GM21381 (cell line): ENCODE results near the gene LRG1.
"Not testable (repeated sequence)": the region's sequence is repeated elsewhere in the genome, so short reads cannot be mapped to it uniquely, and the experiment has no call there.

Source experiments
- ATAC-seq: cut with Tn5 transposase; IDR thresholded peaks from one replicate; pipeline ENCODE4 v1.9.1; 2021; ENCODE audit warnings: mild to moderate bottlenecking, moderate library complexity; ENCODE audit not compliant: unreplicated experiment

The LRG1 gene

DNA sequence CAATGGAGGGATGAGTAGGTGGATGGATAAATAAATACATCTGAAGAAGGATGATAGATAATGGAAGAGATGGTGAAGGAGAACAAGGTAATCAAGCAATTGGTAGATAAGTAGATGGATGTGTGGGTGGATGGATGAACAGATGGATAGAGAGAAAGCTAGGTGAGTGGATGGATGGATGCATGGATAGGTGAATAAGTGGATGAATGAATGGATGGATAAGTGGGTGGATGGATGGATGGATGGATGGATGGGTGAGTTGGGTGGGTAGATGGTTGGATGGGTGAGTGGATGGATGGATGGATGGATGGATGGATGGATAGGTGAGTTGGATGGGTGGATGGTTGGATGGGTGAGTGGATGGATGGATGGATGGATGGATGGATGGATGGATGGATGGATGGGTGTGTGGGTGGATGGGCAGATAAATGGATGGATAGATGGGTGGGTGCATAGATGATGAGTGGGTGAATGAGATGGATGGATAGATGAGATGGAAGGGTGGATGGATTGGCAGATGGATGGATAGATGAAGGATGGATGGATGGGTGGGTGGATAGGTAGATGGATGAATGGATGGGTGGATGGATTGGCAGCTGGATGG is 13.4 kb upstream of the LRG1 start:
- ATAC-seq: no peak

DNA sequence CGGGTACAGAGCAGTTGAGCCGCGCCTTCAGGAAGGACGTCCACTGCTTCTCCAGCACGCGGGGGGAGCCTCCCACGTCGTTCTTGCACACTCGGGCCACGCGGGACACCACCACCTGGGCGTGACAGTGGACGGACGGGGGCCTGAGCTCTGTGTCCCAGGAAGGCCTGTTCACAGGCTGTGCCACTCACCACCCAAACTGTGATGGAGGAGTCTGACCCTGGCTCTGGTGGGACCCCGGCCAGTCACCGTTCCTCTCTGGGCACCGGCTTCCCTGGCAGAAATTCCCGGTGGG is 12.6 kb upstream of the LRG1 start:
- ATAC-seq: no peak

DNA sequence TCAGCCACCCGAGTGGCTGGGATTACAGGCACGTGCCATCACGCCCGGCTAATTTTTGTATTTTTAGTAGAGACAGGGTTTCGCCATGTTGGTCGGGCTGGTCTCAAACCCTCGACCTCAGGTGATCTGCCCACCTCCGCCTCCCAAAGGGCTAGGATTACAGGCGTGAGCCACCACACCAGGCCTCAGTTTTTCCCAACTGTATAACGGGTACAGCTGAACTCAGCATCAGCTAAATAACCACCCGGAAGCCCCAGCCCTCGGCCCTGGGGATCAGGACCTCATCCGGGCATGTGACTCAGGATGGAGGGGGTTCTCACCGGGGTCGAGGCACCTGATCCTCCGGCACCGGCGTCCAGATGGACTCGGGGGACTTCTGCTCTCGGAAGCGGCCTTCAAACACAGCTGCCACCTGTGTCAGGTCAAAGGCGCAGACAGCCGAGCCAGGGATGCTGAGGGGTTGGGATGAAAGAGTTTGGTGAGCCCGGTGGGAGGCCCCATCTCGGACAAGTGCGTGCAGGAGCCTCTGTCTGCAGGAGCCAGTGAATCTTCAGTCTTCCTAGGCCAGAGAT is 10.7 kb upstream of the LRG1 start:
- ATAC-seq: no peak

DNA sequence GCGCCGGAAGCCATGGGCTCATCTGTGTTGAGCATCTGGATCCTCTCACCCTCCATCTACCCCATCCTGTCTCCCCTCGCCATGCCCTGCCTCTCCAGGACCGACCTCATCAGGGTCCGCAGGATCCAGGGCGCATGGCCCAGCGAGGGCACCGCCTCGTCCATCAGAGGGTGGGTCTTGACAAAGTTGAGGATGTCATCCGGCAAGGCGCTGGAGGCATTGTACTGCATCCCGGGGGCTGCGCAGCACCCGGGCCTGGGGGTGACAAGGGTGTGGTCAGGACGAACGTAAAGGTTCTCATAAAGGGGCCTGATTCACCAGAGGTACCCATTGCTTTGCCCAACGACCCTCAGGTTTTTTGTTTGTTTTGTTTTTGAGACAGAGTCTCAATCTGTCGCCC is 10.2 kb upstream of the LRG1 start:
- no peak for ATAC-seq

DNA sequence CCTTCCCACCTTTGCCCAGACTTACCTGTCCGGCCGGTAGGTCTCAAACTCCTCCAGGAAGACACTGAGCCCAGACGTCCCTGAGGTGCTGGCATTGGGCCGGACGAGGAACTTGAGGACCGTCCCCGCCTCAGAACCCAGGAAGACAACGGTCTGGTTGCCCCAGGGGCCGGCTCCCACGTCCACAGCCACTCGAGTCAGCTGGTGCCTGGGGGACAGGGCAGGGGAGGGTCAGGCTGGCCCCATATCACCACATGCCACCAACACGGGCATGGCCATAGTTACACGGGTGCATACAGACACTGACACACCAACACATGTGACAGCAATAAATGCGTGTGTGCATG is 8.4 kb upstream of the LRG1 start:
- no peak for ATAC-seq

DNA sequence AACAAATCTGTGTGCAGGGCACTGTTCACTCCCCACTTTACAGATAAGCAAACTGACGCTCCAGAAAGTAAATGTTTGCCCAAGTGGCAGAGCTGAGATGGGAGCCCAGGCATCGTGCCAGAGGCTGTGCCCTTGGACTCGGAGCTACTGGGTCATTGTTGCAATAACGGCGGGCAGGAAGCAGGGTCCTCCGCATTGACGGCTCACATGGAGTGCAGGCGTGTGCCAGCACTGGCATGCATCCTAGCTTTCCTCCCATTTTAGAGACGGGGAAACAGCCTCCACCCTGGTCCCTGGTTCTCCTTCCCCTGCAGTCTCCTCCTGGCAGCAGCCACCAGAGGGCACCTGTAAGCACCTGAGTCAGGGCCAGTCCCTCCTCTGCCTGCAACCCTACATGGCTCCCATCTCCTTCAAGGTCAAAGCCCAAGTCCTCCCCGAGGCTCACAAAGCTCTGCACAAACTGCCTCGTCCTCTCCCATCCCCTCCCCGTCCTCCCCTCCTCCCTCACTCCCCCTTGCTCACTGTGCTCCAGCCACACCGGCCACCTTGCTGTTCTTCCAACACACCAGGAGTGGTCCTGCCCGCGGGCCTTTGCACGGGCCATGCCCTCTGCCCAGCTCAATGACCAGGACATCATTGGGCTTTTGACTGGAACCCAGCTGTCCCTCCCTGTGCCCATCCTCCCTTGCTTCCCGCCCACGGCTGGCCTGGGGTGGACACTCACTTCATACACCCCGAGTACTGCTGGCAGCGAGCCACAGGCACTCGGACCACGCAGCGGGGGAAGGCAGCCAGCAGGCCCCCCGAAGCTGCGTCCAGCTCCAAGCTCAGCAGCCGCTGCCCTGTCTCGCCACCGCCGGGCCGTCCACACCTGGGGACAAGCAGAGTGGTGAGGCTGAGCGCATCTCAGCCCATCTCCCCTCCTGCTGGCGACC is 7.7 kb upstream of the LRG1 start:
- ATAC-seq: no peak

DNA sequence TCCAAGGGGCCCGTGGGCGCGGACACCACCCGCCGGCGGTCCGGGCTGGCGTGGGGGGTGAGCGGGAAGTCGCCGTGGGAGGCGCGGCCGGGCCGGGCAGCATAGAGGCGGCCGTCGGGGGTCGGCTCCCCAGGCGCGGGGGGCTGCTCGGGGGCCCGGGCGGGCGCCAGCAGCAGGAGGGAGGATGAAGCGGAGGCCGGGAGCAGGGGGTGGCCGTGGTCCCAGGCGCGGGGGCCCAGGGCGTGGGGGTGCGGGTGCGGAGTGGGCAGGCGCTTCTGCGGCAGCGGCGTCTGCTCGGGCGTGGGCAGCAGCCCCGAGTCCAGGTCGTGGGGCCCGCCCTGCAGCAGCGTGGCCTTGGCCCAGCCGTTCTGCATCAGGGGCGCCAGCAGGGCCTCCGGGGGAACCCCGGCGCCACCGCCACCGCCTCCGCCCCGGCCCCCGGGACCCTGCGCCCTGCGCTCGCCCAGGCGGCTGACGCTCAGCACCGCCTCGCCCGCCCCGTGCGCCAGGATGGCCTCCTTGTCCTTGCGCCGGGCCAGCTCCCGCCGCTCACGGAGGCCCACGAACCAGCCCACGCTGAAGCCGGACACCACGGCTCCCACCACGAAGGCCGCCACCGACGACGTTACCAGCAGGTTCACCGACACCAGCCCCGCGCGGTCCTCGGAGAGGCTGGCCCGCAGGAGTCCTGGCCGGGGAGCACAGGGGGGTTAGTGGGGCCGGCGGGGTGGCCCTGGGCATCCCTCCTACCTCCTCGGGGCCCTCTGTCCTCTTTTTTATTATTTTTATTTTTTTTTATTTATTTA is 4.2 kb upstream of the LRG1 start:
- ATAC-seq: no peak

DNA sequence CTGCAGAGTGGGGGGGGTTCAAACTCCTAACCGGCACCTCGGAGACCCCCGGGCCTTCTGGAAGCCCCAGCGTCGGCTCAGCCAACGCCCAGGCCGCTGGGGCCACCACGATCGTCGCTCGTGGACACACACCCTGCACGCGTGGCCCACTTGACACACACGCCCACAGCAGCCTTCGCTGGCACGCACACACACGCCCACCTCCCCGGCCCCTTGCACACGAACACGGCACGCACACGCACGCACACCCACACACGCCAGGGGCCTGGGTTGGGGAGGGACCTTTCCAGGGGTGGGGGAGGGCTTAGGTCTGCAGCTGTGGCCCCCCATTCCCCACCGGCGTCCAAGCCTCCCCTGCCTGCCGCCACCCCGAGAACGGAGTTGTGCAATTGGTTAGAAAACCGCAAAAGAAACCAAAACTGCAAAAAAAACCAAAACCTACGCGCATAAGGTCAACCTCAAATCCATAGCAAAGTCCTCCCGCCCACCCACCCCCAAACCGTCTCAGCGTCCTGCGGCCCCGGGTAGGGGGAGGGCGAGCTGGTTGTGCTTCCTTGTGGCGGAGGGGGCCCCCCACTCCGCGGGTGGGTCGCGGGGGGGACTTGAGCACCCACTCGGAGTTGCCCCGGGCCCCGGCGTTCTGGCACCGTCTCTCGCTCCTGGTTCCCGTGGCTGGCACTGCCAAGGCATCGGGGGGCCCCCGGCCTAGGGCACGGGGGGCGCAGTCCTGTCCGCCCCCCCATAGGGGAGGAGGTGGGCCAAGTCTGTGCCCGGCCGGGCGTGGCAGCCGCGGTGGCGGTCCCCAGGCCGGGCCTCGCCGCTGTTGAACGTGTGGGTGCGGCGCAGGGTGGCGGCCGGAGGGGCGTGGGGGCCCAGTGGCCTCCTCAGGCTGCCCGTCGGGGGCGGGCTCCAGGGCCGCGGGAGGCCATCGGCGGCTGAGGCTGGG is 3.3 kb upstream of the LRG1 start:
- ATAC-seq: no peak

DNA sequence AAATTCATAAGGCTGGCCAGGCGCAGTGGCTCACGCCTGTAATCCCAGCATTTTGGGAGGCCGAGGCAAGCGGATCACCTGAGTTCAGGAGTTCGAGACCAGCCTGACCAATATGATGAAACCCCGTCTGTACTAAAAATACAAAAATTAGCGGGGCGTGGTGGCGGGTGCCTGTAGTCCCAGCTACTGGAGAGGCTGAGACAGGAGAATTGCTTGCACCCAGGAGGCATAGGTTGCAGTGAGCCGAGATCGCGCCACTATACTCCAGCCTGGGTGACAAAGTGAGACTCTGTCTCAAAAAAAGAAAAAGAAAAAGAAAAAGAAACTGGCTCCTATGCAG is 1.9 kb upstream of the LRG1 start:
- not testable (repeated sequence) for ATAC-seq

DNA sequence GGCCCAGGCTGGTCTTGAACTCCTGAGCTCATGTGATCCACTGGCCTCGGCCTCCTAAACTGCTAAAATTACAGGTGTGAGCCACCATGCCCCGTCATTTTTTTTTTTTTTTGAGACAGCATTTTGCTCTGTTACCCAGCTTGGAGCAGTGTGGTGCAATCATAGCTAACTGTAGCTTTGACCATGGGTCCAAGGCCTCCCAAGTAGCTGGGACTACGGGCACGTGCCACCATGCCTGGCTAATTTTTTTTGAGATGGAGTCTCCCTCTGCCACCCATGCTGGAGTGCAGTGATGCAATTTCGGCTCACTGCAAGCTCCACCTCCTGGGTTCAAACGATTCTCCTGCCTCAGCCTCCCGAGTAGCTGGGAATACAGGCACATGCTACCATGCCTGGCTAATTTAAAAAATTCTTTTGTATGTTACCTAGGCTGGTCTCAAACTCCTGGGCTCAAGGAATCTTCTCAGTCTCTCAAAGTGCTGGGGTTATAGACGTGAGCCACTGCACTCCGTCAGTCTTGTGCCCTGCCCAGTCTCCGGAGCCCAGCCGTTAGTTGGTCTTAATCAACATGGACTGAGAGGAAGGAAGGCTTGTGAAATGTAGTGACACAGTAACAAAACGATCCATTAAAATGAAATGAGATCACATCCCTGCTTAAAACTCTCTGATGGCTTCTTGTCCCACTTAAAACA is 1.4 kb upstream of the LRG1 start:
- no peak for ATAC-seq

DNA sequence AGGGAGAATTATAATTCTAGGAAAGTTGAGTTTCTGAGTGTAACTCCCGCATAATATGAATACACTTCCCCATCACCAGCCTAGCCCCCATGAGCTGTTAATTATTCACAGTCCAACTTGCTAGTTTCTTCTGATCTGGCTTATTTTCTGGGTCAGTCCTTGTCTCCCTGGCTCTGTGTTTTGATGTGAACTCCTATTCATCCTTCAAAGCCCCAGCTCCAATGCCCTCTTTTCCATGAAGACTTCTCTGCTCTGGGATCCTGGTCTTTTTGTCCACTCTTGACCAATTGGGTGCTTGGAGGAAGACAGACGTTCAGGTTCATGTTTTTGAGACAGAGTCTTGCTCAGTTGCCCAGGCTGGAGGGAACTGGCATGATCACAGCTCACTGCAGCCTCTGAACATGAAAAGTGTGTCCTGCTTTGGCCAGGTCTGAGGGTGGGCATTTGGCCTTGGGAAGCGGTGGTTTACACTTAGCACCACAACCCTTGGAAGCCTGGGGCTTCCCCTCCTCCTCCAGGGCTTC is 605 bp downstream of the LRG1 start:
- ATAC-seq: no peak

DNA sequence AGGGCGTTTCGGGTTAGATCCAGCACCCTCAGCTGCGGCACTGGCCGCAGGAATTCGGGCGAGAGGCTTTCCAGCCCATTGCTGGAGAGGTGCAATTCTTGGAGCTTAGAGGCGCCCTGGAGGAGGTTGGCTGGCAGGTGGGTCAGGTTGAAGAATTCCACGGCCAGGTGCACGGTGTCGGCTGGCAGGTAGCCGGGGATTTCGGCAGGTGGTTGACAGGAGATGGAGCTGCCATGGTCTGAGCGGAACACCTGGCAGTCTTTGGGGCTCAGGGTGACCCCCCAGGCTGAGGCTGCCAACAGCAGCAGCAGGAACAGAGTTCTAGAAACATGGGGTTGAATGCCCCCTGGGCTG is 1.3 kb downstream of the LRG1 start:
- no peak for ATAC-seq

DNA sequence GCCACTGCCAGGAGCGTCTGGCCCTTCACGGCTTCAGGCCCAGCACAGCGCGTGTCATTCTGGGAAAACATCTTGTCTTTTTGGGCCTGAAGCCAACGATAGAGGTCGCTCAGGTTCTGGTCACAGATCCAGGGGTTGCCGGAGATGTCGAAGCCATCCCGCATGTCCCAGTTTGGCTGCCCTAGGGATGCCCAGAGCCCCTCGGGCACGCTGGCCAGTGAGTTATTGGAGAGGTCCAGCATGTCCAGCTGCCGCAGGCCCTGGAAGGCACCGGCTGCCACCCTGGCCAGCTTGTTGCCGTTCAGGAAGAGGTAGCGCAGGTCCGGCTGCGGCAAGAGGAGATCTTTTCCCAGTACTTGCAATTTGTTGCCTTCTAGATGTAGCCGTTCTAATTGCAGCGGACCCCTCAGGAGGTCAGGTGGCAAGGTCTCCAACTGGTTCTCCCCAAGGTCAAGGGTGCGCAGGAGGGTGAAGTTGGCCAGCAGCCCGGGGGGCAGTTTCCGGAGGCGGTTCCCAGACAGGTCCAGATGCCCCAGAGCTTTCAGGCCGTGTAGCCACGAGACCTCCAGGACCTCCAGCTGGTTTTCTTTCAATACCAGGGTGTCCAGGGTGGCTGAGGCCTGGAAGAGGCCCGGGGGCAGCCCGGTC is 1.8 kb downstream of the LRG1 start:
- ATAC-seq: no peak

DNA sequence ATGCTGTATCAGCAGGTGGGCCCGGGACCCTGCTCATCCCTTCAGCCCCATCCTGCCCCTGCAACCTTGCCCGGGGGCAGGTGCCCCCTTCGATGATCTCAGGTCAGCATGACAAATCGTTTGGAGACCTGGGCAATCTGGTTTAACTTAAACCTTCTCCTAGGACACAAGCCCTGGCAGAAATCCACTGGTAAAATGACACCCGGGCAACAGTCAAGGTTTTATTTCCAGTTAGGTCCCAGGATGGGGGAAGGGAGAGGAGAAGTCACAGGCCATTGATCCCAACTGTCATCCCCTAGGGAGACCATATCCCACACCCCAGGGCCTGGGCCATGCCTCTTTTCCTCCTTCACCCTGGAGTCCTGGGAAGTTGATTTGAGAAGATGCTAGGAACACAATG is 3.0 kb downstream of the LRG1 start:
- no peak for ATAC-seq

DNA sequence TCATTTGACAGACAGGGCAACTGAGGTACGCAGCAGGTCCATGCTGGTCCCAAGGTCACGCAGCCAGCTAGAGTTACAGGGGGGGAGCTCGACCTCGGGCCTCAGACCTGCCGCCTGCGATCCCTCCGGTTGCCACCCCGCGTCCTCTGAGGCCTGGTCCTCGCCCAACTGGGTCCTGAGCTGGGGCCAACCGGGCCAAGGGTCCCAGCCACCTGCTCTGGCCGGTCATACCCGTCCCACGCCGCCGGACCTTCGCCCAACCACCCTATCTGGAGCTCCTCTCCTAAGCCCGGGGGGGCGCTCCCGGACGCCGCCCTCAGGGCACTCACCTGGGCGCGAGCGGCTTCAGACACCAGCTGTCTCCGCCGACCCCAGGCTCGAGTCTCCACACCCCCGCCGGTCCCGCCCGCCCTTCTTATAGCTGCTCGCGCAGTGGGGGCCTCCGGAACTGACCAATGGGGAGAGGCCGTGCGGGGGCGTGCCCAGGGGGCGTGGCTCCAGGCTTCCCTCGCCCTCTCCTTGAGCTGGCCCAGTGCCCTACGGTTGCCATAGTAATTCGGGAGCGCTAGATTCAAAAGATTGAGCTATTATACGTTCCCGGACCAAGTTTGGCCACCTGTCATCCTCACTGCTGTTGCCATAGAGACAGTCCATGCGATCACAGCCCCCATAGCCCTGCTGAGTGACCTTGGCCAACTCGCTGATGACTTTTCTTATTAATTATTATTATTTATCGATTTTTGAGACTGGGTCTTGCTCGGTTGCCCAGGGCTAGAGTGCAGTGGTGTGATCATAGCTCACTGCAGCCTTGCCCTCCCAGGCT is 4.8 kb downstream of the LRG1 start, which contains the start of gene PLIN5:
Gene PLIN5 (minus strand): TSS at position 389 of the 823 bp plus-strand sequence. CDS start 1,150 bp downstream, outside the sequence.
- no peak for ATAC-seq

DNA sequence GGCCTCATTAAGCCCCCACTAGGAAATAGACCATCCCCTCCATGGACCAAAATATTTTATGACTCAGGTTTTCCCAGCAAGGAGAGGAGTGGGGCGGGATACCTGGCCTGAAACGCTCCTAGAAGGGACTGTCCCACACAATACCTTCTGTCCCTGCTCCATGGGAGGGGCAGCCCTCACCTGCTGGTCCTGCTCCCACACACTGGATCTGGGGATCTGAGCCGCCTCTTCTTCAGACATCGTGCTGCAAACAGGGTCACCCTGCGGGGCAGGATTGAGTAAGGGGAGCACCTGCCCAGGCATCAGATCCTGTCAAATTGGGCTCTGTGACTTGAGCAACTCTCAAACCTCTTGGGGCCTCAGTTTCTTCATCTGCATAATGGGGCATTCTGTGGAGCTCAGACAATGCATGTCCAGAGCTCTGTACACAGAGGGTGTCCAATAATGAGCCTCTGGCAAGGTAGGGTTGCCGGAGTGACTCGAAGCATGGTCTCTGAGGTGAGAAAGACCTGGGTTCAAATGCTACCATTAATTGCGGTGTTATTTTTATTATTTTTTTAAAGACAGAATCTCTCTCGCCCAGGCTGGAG is 5.9 kb downstream of the LRG1 start:
- ATAC-seq: no peak

DNA sequence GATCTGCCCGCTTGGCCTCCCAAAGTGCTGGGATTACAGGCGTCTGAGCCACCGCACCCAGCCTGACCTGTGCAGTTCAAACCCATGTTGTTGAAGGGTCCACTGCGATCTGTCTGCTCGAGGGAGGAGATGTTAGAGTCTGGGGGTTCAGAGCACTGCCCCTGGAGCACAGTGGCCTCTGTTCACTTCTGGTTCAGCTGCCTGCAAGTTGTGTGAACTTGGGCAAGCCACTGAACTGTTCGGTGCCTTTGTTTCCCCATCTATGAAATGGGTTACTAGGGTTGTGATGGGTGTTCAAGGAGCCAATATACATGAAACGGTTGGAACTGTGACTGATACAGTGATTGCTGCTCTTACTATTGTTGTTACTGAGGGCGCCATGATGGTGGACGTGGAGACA is 6.5 kb downstream of the LRG1 start:
- no peak for ATAC-seq

DNA sequence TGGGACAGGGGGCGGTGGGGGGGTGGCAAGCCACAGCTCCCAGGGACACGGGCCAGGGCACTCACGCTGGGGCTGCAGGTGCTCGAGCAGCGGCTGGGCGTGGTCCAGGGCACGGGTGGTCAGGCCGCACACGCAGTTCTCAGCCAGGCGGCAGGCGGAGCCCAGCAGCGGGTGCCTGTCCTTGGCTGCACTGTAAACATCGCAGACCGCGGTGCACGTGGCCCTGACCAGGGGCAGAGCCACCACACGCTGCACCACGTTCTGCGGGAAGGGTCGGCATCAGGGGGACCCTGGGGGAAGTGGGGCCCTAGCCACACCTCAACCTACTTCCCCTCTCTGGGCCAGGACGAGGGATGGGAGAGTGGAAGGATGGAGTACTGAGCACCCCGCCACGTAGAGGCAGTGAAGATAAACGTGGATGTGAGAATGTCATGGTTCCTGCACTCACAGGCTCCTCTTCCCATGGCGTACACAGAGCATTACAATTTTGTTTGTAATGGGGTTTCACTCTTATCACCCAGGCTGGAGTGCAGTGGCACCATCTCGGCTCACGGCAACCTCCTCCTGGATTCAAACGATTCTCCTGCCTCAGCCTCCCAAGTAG is 8.2 kb downstream of the LRG1 start:
- no peak for ATAC-seq
